ENCODE data around the gene SCAMP2.

DNA sequence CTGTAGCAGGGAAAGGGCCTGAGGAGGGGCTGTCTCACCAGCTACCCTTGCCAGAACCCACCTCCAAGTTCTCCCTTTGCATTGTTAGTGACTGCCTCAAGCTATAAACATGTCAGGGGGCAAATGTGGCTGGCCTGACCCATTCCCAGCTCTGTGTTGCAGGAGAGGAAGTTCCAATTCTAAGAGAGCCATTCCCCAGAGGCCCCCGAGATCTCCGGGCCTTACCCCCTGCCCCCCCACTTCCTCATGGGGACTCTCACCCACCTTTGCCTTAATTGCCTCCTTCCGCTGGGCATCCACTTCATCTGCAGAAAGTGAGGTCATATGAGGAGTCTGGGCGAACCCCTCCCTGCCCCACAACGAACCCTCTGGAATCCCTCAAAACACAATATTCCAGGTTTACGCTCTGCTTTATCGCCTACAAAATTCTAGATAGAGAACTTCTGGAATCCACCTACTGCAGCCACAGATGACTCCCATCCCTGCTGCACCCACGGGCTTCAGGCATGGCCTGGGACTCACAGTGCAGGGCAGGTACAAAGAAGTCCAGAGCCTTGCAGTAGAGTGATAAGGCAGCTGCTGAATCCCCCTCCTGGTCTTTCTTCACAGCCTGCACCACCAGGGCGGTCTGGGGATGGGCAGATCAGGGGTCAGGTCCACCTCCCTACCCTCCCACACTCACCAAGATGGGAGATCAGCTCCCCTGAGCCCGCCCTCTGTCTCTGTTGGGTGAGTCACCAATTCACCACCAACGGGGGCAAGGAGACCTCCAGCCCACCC lies 34.2 kb downstream of the SCAMP2 start:
- TF ChIP-seq CTCF (conservative IDR thresholded peaks at IDR 0.05 in 1 of 2, IDR thresholded peaks at IDR 0.05 in 1 of 2; ENCODE audit: extremely low read depth in 1 of 2, insufficient read depth in 1 of 2, low read depth in 1 of 2, low read length in 2 of 2) (no peak), EZH2 (IDR thresholded peaks at IDR 0.05; ENCODE audit: borderline replicate concordance, low read length) (no peak)
